ENCODE data around the gene KCNH2. TPM values are rescaled to one million over a fixed set of nuclear protein-coding genes. Genes with fewer than 3 reads are reported as not detected.

The KCNH2 gene
- total and polyA plus RNA-seq, 12 donors = 50.2 to 126 (median 78.4) TPM

DNA sequence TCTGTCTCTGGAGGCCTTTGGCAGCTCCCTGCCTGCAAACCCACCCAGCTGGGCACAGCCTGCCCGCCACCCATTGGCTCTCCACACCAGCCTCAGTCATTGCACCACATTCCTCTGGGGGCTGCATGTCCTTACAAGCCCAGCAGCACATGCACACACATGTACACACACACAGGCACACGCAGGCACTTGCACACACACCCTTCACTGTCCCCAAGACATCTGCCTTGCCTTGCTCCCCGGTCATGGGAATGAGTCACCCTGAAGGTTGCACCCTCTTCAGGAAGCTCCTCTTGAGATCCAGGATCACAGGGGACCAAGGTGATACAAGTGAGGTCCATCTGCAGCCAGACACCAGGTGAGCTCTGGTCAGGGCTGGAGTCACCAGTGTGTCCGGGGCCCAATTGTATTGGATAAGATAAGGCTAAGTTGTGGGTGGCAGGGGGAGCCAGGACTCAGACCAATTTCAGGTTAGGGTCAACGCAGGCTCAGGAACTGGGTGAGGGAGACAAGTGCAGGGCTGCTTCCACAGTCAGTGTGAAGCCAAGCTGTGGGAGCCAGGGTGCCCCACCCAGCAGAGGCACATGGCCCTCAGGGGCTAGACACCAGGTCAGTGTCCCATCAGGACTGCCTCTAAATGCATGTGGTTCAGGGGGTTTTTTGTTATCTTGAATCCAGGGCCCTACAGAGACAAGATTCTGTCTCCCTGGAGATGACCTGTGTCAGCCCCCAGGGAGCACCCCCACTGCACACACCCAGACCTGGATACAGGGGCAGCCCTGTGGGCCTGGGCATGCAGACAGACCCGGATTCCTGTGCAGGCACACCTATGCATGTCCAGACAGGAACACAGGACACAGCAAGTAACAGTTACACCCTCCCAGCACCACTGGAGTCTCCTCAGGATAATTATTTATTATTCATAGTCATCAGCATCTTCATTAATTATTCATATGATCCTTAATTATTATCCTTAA is 33.8 kb downstream of the KCNH2 start:
- H3K9me3 ChIP-seq = no peaks in the 10 kb centered on the region
- DNase-seq = no peak
- intact Hi-C loops (cut with DNase I) = no loop called here
- peaks cover 0 to 13% (median 0%) of the 10 kb centered on the region in 9 donors for H3K36me3 ChIP-seq
- no peak for TF ChIP-seq CTCF (IDR thresholded peaks at IDR 0.05)
- H3K4me3 ChIP-seq = no peak overlapping the region
- peaks cover 6 to 52% (median 19%) of the 10 kb centered on the region in 9 donors for H3K4me1 ChIP-seq
- peak overlapping the region in 6 of 10 donors; percentile 73 to 82 (median 74) for H3K27ac ChIP-seq
- ATAC-seq = no peak
- H3K27me3 ChIP-seq = peaks cover 0 to 39% (median 27%) of the 10 kb centered on the region in 7 donors
- 84 to 86% methylated on average over 6 of the region's 6 CpGs for WGBS, 2 donors

GRCh38 chr7:150943453-150943814 is 34.7 kb downstream of the KCNH2 start:
- Histone ChIP-seq H3K27ac (no peak overlapping the region), H3K4me1 (peaks cover 6 to 50% (median 19%) of the 10 kb centered on the region in 9 donors), H3K9me3 (no peaks in the 10 kb centered on the region), H3K4me3 (no peak overlapping the region), H3K36me3 (peaks cover 0 to 9% (median 0%) of the 10 kb centered on the region in 9 donors), H3K27me3 (peaks cover 0 to 40% (median 24%) of the 10 kb centered on the region in 7 donors)
- WGBS, 2 donors = 95 to 96% methylated on average over 5 to 6 of the region's 6 CpGs
- intact Hi-C loops (cut with DNase I) = no loop called here
- DNase-seq = no peak
- TF ChIP-seq CTCF (IDR thresholded peaks at IDR 0.05) = no peak
- ATAC-seq = no peak

GRCh38 chr7:150942591-150943452 is 35.3 kb downstream of the KCNH2 start:
- 65% methylated on average over 13 of the region's 13 CpGs for whole genome bisulfite sequencing, 2 donors
- Histone ChIP-seq H3K9me3 (no peaks in the 10 kb centered on the region), H3K4me3 (no peak overlapping the region), H3K4me1 (peaks cover 5 to 46% (median 20%) of the 10 kb centered on the region in 9 donors), H3K36me3 (peaks cover 0 to 9% (median 0%) of the 10 kb centered on the region in 9 donors), H3K27me3 (peaks cover 0 to 35% (median 17%) of the 10 kb centered on the region in 7 donors), H3K27ac (peak overlapping the region in 3 of 10 donors; percentile 50 to 60 (median 53))
- TF ChIP-seq CTCF (IDR thresholded peaks at IDR 0.05) = no peak
- DNase-seq = no peak
- intact Hi-C loops (cut with DNase I) = no loop called here
- peak in 4 of 8 donors; percentile 1 to 3 (median 1) for ATAC-seq
